ENCODE results near the gene MAP2K3. TPM values are rescaled to one million over a fixed set of nuclear protein-coding genes. Genes with fewer than 3 reads are reported as not detected.

Gene MAP2K3
- total and polyA plus RNA-seq, 2 of the 8 experiments (the other 6 are each of a cell fraction or from before 2014, with no cell fraction given) = 16.9 to 33.5 TPM

- TF ChIP-seq CHD7 (IDR thresholded peaks at IDR 0.05; ENCODE audit: insufficient replicate concordance, low read length) = no peak
- no peak for TF ChIP-seq YY1 (IDR thresholded peaks at IDR 0.05; ENCODE audit: low read depth, low read length)
- no peak for TF ChIP-seq JUND (IDR thresholded peaks at IDR 0.05; ENCODE audit: low read length)
- no peak for TF ChIP-seq GABPA (IDR thresholded peaks at IDR 0.05; ENCODE audit: borderline replicate concordance, insufficient read depth, low read length)
- TF ChIP-seq TCF12 (IDR thresholded peaks at IDR 0.05; ENCODE audit: low read depth, low read length) = no peak
- no peak for TF ChIP-seq TEAD4 (IDR thresholded peaks at IDR 0.05; ENCODE audit: low read depth, low read length)
- TF ChIP-seq E2F6 (IDR thresholded peaks at IDR 0.05) = no peak
Observed at GRCh38 chr17:21286909-21287702, 2.6 kb downstream of the MAP2K3 start (continued).
